IPS-15b (cell line): Measurements from ENCODE around the gene ANO7.

Source experiments
- H3K27me3 ChIP-seq: one replicate; pipeline ENCODE4 v1.6.1; 2013; ENCODE audit warnings: low read length; ENCODE audit not compliant: control insufficient read depth, insufficient read depth
- H3K36me3 ChIP-seq: one replicate; pipeline ENCODE4 v1.6.1; 2013; ENCODE audit warnings: low read length; ENCODE audit not compliant: control insufficient read depth, insufficient read depth
- H3K4me1 ChIP-seq: one replicate; pipeline ENCODE4 v1.6.1; 2013; ENCODE audit warnings: mild to moderate bottlenecking, low read length; ENCODE audit not compliant: control insufficient read depth, insufficient read depth
- H3K4me3 ChIP-seq: one replicate; pipeline ENCODE4 v1.5.1; 2013; ENCODE audit warnings: low read depth, low read length
- H3K9ac ChIP-seq: one replicate; pipeline ENCODE4 v1.6.1; 2013; ENCODE audit warnings: low read depth, mild to moderate bottlenecking, low read length
- H3K9me3 ChIP-seq: one replicate; pipeline ENCODE4 v1.6.1; 2013; ENCODE audit warnings: mild to moderate bottlenecking, low read length; ENCODE audit not compliant: control insufficient read depth, insufficient read depth

Gene ANO7, protein sequence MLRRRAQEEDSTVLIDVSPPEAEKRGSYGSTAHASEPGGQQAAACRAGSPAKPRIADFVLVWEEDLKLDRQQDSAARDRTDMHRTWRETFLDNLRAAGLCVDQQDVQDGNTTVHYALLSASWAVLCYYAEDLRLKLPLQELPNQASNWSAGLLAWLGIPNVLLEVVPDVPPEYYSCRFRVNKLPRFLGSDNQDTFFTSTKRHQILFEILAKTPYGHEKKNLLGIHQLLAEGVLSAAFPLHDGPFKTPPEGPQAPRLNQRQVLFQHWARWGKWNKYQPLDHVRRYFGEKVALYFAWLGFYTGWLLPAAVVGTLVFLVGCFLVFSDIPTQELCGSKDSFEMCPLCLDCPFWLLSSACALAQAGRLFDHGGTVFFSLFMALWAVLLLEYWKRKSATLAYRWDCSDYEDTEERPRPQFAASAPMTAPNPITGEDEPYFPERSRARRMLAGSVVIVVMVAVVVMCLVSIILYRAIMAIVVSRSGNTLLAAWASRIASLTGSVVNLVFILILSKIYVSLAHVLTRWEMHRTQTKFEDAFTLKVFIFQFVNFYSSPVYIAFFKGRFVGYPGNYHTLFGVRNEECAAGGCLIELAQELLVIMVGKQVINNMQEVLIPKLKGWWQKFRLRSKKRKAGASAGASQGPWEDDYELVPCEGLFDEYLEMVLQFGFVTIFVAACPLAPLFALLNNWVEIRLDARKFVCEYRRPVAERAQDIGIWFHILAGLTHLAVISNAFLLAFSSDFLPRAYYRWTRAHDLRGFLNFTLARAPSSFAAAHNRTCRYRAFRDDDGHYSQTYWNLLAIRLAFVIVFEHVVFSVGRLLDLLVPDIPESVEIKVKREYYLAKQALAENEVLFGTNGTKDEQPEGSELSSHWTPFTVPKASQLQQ

DNA sequence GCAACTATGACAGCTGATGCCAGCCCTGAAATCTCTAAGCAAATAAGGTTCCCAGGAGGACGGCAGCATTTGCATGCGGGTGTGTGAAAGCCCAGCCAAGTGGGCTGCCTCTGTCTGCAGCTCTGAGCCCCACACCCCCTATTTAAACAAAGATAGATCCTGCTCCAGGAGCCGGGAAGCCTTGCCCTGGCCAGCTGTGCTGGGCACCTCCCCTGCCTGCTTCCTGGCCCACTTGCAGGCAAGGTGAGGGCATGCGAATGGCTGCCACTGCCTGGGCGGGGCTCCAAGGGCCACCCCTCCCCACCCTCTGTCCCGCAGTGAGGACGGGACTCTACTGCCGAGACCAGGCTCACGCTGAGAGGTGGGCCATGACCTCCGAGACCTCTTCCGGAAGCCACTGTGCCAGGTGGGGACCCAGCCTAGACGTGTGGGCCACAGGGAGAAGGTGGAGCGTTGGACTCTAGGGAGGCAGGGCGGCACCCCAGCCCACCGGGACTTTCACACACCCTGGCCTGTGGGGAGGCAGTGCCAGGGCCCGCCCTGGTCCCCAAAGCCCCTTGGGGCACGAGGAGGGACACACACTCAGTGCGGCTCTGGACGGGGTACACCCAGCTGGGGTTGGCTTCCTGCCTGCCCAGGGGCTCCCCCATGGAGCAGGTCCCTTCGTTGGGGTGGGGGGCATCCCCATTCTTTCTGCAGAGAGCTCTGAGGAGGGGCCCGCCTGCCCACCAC, at the start of gene ANO7:
ANO7 (plus strand) TSS at position 317 of the 732 bp plus-strand sequence. CDS start 1,387 bp downstream, outside the sequence.
- Histone ChIP-seq H3K9me3 (no peaks in the 10 kb centered on the region), H3K4me3 (no peak within 1 kb of the TSS), H3K9ac (no peak within 1 kb of the TSS), H3K36me3 (no peaks in the 10 kb centered on the region), H3K4me1 (peaks cover 4% of the 10 kb centered on the region), H3K27me3 (no peaks in the 10 kb centered on the region)

DNA sequence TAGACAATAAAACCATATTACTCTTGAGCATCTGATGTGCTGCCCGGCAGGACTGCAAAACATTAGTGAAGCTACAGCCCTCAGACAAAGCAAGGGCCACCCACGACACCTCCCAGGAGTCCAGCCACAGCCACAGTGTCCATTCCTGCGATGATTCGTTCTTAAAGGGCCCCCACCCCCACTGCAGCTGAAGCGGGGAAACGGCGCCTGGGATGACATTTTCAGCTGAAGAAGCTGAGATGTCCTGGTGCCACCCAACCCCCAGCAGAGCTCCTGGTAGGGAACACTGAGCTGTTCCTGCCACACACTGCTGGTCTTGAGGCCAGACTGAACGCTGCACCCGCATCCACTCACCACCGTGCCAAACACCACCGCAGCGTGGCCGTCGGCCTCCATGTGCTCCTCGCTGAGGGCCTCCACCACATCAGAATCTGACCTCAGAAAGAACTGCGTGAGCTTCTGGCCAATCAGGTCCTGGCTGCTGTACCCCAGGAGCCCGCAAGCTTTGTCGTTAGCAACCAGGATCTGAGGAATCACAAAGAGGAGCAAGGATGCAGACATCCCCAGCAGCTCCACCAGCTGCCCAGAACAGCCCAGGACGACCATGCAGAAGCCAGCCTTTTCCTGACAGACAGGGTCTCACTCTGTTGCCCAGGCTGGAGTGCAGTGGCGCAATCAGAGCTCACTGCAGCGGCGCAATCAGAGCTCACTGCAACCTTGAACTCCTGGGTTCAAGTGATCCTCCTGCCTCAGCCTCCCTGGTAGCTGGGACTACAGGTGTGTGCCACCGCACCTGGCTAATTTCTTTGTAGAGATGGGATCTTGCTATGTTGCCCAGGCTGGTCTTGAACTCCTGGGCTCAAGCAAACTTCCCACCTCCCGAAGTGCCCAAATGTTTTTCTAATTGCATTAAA, 48.7 kb upstream of the ANO7 start:
- Histone ChIP-seq H3K9me3 (no peaks in the 10 kb centered on the region), H3K36me3 (peaks cover 40% of the 10 kb centered on the region), H3K9ac (no peak overlapping the region), H3K4me3 (no peak overlapping the region), H3K4me1 (no peaks in the 10 kb centered on the region), H3K27me3 (no peaks in the 10 kb centered on the region)

DNA sequence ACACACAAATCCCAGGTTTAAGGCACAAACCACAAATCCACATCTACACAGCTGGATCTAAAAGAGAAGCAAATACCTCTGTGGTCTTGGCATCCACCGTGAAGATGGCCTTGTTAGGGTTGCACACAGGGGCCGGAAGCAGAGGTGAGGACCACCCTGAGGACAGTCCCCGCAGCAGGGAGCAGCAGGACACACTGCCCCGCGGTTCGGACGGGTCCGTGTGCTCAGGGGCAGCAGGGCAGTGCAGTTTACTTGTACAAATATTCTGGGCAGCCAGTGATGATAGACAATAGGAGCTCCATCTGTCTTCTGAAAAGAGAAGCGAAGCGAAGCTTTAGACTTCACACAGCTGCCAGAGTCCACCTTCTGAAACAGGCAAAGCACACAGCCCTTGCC, 48.0 kb upstream of the ANO7 start:
- no peaks in the 10 kb centered on the region for H3K9me3 ChIP-seq
- no peak overlapping the region for H3K4me3 ChIP-seq
- H3K9ac ChIP-seq, result no peak overlapping the region
- no peaks in the 10 kb centered on the region for H3K27me3 ChIP-seq
- H3K4me1 ChIP-seq, result no peaks in the 10 kb centered on the region
- peaks cover 34% of the 10 kb centered on the region for H3K36me3 ChIP-seq

- no peaks in the 10 kb centered on the region for H3K9me3 ChIP-seq
- no peaks in the 10 kb centered on the region for H3K4me1 ChIP-seq
- no peak overlapping the region for H3K4me3 ChIP-seq
- H3K36me3 ChIP-seq, result peaks cover 26% of the 10 kb centered on the region
- no peaks in the 10 kb centered on the region for H3K27me3 ChIP-seq
- H3K9ac ChIP-seq, result no peak overlapping the region
Measured at GRCh38 chr2:241141214-241141770, 47.2 kb upstream of the ANO7 start.

DNA sequence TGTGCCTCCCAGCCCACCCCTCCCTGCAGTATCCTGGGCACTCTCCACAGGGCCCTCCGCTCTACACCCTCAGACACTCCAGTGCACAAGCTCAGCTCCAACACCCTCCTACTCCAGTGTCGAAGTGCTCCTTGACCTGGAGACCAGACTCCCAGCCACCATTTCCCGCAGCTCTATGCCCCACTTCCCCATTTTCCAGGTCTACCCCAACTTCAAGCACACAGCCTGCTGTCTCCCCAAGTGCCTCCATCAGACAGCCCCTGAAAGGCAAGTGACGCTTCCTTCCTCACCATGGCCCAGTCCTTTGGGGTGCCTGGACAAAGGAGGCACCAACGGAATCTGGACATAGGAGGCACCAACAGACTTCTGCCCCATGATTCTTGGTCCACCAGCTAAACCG, 46.4 kb upstream of the ANO7 start:
- Histone ChIP-seq H3K4me1 (no peaks in the 10 kb centered on the region), H3K9me3 (no peaks in the 10 kb centered on the region), H3K4me3 (no peak overlapping the region), H3K27me3 (no peaks in the 10 kb centered on the region), H3K36me3 (peaks cover 18% of the 10 kb centered on the region), H3K9ac (no peak overlapping the region)

DNA sequence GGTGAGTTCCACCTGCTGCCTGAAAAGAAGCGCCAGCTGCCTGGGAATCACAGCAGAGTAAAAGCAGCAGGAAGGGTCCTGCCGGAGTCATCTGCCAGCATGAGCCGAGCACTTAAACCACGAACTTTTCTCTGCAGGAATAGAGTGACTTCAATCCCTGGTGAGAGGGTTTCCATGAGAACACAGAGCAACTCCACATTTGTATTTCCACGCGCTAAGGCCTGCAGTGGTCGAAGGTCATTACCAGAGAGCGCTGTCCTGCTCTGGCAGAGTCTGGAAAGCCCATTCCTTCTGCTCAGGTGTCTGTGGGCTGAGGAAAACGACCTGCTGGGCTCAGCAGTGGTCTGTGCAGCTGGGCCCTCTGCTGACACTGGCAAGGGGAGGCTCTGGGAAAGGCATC, 45.9 kb upstream of the ANO7 start:
- H3K4me3 ChIP-seq, result no peak overlapping the region
- H3K4me1 ChIP-seq, result no peaks in the 10 kb centered on the region
- H3K27me3 ChIP-seq, result no peaks in the 10 kb centered on the region
- H3K9ac ChIP-seq, result no peak overlapping the region
- H3K36me3 ChIP-seq, result peaks cover 14% of the 10 kb centered on the region
- no peaks in the 10 kb centered on the region for H3K9me3 ChIP-seq

DNA sequence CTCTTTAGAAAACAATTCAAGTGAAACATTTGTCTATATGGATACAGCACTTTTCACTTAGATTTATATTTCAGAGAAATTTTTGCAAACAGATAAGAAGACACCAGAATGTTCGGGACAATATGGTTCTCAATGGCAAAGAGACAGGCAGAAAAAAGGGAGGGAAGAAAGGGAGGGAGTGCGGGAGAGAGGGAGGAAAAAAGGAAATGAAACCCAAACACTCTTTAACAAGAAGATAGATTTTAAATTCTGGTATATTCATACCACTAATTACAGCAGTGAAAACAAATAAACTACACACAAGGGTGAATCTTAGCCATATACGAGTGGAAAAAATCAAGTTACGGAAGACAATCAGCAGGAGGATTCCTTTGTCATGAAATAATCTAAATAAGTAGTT, 42.2 kb upstream of the ANO7 start:
- Histone ChIP-seq H3K9ac (no peak overlapping the region), H3K9me3 (no peaks in the 10 kb centered on the region), H3K4me1 (no peaks in the 10 kb centered on the region), H3K36me3 (no peaks in the 10 kb centered on the region), H3K27me3 (peaks cover 4% of the 10 kb centered on the region), H3K4me3 (no peak overlapping the region)

DNA sequence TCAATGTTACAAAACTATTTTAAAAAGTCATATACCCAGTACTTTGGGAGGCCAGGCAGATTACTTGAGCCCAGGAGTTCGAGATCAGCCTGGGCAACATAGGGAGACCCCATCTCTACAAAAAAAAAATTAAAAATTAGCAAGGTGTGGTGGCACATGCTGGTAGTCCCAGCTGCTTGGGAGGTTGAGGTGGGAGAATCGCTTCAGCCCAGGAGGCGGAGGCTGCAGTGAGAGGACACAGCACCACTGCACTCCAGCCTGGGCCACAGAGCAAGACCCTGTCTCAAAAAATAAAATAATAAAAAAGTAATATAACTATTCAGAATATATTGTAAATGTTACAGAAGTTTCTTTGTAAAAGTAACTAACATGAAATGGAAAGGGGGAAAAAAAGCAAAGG, 41.1 kb upstream of the ANO7 start:
- H3K9me3 ChIP-seq, result no peaks in the 10 kb centered on the region
- H3K27me3 ChIP-seq, result peaks cover 4% of the 10 kb centered on the region
- no peak overlapping the region for H3K9ac ChIP-seq
- no peak overlapping the region for H3K4me3 ChIP-seq
- no peaks in the 10 kb centered on the region for H3K36me3 ChIP-seq
- H3K4me1 ChIP-seq, result no peaks in the 10 kb centered on the region

DNA sequence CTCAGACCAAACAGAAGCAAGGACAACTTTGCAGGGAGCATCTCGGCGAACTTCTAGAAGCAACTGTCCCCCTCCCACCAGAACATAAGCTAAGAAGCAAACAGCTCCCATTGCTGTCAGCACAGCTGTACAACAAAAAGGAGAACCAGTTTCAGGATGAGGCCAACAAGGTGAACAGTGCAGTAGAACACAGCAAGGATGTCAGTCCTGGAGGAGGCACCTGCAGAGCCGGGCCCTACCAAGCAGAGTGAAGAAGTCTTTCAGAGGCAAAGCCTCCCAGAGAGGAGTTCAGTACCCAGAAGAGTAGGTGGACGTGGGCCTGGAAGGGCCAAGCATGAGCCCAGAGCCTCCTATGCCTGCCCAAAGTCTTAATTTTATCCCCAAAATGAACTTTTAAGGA, 40.2 kb upstream of the ANO7 start:
- no peaks in the 10 kb centered on the region for H3K4me1 ChIP-seq
- H3K27me3 ChIP-seq, result peaks cover 4% of the 10 kb centered on the region
- peak overlapping the region; percentile 79 for H3K9ac ChIP-seq
- H3K36me3 ChIP-seq, result no peaks in the 10 kb centered on the region
- H3K9me3 ChIP-seq, result no peaks in the 10 kb centered on the region
- H3K4me3 ChIP-seq, result peak overlapping the region; percentile 83

DNA sequence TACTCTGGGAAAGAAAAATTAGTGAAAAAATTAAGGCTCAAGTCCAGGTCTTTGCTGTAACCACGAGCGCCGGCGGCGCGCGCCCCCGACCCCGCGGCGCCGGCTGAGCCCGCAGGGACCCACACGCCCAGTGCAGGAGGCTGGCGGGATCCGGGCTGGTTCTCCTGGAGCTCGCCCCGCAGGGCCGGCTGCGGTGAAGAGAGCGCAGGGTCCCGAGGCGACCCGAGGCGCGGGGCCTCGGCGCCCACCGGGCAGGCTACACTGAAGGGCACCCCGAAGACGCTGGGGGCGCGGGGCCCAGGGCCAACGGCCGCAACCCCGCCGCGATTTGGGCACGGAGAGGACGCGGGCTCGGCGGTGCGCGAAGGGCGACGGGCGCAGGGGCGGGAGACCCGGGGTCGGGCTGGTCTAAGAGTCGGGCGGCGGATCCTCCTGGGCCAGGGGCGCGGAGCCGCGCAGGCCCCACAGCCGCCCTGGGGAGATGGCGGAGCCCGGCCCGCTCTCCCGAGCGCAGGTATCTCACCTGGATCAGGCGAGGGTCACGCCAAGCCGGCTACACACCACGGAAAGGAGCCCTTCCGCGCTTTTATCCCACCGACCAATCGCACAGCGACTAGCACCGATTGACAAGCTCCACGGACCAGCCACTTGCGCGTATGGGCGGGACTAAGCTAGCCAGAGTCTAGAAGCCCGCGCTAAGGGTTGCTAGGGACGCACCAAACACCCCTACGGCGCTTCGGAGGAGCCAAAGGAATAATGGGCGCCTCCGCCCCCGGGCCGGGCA, 39.4 kb upstream of the ANO7 start, which contains the start of gene PASK:
PASK (minus strand) TSS at position 582 of the 784 bp plus-strand sequence. CDS start 6,440 bp downstream, outside the sequence.
- H3K27me3 ChIP-seq, result peaks cover 4% of the 10 kb centered on the region
- peak within 1 kb of the TSS; percentile 83 for H3K4me3 ChIP-seq

More for the DNA sequence above, 39.4 kb upstream of the ANO7 start, which contains the start of gene PASK:
- Histone ChIP-seq H3K36me3 (no peaks in the 10 kb centered on the region), H3K9ac (peak within 1 kb of the TSS; percentile 79), H3K9me3 (no peaks in the 10 kb centered on the region), H3K4me1 (no peaks in the 10 kb centered on the region)
